Measurements from ENCODE around the gene SGSM2.

The SGSM2 gene

DNA sequence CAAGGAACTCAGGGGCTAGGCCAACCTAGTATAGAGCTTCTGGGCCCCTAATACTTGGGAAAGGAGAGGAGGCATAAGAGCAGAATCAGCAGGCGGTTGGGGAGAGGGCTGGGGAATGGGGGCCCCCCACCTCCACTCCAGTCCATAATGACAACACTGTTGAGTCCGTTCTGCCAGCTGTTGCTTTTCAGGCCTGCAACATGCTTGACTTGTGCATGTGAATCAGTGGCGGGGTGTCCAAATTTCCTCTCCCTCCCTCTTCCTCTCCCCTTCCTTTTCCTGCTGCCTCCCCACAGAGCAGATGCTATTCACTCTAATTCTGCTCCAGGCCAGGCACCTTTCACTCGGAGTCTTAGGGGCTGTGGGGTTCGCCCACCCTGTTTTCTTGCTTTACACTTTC, 31.7 kb downstream of the SGSM2 start:
- DNase-seq = no peak

GRCh38 chr17:2369551-2370210, 32.4 kb downstream of the SGSM2 start:
- no peak for DNase-seq

DNA sequence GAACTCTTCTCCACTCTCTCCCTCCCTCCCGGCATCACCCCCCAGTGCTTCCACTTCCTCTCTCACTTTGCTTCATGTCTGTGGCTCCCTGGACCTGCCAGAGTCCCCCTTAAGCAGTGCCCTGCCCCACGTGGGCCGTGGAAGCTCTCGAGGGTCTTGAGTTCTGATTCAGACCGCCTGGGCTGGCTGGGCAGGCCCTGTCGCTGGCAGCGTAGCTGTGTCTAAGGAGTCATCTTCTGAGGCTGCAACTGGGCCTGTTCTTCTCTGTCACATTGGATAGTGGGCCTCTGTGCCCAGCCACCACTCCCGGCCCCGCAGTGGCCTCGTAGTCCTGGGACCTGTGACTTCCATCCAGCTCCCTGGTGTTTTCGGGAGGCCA, 32.9 kb downstream of the SGSM2 start:
- DNase-seq = no peak

- DNase-seq = no peak
Observed at GRCh38 chr17:2371183-2372130, 34.2 kb downstream of the SGSM2 start.

GRCh38 chr17:2372180-2372579, 34.9 kb downstream of the SGSM2 start:
- DNase-seq = no peak

GRCh38 chr17:2372681-2373080, 35.4 kb downstream of the SGSM2 start:
- DNase-seq = no peak

DNA sequence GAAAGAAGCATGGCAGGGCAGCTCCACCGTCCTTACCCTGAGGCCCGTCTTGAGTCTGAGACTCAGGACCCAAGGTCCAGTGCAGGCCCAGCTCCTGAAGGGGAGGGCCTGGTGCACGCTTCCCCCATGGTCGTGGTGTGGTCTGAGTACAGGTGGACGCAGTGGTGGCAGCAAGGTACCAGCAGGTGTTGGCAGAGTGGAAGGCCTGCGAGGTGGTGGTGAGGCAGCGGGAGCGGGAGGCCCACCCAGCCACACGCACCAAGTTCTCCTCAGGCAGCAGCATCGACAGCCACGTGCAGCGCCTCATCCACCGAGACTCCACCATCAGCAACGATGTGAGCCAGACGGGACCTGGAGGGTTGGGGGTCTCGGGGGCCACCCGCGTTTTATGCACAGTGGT, 35.9 kb downstream of the SGSM2 start:
- no peak for DNase-seq

- no peak for DNase-seq
Observed at GRCh38 chr17:2374549-2375285, 37.4 kb downstream of the SGSM2 start.

GRCh38 chr17:2375406-2375805, 38.1 kb downstream of the SGSM2 start:
- DNase-seq = no peak

DNA sequence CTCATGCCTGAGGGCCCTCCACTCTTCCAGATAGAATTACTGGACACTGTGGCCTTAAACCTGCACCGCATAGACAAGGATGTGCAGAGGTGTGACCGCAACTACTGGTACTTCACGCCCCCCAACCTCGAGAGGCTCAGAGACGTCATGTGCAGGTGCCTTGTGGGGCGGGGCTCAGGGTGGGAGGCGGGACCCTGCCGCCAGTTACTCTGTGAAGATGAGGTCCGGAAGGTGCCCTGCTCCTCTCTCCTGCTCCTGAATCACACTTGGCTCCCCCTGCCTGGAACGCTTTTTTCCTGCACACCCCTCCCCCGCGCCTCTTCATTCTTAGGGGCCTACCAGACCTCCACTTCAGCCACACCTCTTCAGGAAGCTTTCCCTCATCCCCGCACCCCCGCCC, 38.8 kb downstream of the SGSM2 start:
- DNase-seq = no peak

- no peak for DNase-seq
Observed at GRCh38 chr17:2377659-2378058, 40.4 kb downstream of the SGSM2 start.

GRCh38 chr17:2378905-2379304, 41.6 kb downstream of the SGSM2 start:
- no peak for DNase-seq

GRCh38 chr17:2379489-2380225, 42.4 kb downstream of the SGSM2 start:
- DNase-seq = no peak

- no peak for DNase-seq
Observed at GRCh38 chr17:2380226-2380922, 43.1 kb downstream of the SGSM2 start.

DNA sequence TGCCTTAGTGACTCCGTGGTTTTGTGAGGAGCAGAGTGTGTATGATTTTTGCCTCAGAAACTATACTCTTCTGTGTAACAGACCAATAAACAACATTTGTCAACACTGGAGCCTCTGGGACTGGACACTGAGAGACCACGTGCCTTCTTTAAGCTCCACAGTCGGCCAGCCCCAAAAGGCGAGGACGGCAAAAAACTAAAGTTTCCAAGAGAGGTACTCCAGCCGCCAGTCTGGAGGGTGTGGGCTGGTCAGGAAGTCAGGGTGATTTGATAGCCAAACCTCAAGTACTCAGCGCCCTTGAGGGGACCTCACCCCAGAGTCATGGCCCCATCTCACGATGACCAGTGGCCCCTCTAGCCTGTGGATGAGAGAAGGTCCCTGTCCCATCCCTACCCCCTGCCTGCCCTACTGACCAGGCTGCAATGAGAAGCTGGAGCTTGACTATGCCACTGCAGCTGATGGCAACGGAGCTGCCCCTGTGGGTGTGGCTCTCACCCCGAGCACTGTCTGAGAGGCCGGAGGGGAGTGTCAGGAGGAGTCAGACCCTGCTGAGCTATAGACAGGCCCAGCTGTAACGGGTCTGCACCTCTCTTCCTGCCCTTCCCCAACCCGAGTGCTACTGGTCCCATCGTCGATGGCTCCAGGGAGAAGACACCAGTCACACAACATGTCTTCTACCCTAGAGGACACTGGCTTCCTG, 43.8 kb downstream of the SGSM2 start:
- DNase-seq = no peak

DNA sequence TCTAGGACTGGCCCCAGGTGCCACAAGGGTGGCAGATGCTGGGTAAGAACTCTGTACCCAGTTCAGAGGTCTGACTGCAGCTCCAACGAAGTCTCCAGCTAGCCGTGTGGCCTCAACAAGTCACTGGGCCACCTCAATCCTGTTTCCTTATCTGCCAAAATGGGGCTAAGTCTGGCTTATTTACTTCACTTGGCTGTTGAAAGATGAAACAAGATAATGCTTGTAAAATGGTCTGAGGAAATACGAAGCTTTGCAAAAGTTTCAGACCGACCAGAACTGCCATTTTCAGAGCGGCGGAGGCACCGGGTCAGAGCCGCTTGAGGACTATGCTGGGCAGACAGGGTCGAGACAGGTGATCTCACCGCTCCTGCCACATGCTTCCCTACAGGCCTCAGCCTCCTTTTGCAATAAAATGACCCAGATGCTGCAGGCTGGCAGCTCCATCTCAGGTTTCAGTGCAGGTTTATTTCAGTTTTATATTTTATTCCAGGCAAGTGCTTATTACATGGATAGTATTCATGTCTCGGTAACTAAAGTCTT, 46.4 kb downstream of the SGSM2 start:
- no peak for DNase-seq

DNA sequence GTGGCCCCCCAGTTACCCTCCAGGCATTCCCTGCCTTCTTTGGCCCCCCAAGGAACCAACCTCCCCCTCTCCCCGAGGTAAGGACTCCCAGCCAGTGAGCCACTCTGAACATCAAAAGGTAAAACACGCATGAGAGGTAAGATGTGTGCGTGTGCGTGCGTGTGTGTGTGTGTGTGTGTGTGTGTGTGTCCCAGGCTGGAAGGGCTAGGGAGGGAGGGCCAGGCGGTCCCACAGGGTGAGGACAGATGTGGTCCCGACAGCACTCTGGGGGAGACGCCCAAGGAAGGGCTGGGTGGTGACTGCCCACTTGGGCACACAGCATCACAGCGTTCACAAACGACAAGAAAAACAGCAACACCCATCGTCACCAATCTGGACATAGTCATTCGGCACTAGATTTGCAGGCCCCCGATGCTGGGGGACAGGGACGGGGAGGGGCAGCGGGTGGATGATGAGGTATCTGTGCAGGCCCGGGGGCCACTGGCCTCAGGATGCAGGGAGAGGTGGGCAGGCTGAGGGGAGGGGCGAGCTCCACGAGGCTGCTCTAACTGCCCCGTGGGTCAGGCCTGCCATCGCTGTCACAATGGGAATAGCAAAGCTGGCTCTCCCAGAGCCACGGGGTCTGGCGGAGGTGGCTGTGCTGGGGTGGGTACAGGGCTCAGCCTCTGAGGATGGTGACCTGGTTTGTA, 47.3 kb downstream of the SGSM2 start:
- no peak for DNase-seq

- DNase-seq = no peak
Observed at GRCh38 chr17:2385240-2386210, 48.2 kb downstream of the SGSM2 start.

DNA sequence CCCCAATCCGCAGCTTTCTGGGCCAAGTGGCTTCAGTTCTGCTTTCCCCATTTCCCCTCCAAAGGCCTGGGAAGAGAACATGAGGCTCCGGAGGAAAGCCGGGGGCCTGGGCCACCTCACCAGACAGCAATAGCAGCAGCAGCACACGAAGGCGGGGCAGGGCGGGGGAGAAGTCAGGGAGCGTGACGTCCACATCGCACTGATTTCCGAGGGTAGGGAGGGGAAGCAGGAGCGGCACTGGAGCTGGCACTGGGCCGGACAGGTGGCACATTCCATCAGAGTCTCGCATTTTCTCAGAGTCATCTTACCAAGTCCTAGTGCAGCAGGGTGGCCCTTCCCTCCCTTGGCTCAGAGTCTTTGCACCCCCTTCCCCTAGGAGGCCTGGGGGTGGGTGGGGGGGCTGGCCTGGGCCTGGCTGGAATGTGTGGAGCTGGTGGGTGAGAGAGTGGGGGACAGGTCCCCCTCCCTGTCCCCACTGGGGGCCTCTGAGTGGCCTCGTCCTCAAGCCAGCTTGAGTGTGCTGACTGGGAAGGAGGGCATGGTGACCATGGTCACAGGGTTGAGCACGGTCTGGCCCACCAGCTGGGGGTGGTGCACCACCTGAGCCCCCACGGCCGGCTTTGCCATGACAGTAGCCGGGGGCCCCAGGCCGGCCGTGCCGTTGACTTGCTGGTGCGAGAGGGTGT, 49.2 kb downstream of the SGSM2 start:
- no peak for DNase-seq
